Fibroblast of villous mesenchyme (primary cell): ENCODE measurements around the gene OR8I2. TPM values are rescaled to one million over a fixed set of nuclear protein-coding genes. Genes with fewer than 3 reads are reported as not detected.
"Not testable (repeated sequence)": the region's sequence is repeated elsewhere in the genome, so short reads cannot be mapped to it uniquely, and the experiment has no call there.

Experiments
- DNase-seq: peaks from one replicate; pipeline ENCODE4 v3.0.0-alpha.2; 2010; ENCODE audit warnings: low read depth
- H3K4me3 ChIP-seq: 2 replicates; pipeline ENCODE4 v1.5.1; 2011; ENCODE audit warnings: low read depth, mild to moderate bottlenecking, low read length
- total RNA-seq: library from RNA; depleted of rRNA; stranded (reverse); fragments of >200 nt; gene quantifications from 2 replicates; pipeline ENCODE4 v1.2.3, GENCODE V29; 2012
- TF ChIP-seq, protein P1 (sequence below): IDR thresholded peaks from 2 replicates; pipeline ENCODE4 v1.5.1; 2012; ENCODE audit warnings: low read depth, mild to moderate bottlenecking, low read length; ENCODE audit not compliant: insufficient read depth

The OR8I2 gene
- not detected in 2 replicates for total RNA-seq

DNA sequence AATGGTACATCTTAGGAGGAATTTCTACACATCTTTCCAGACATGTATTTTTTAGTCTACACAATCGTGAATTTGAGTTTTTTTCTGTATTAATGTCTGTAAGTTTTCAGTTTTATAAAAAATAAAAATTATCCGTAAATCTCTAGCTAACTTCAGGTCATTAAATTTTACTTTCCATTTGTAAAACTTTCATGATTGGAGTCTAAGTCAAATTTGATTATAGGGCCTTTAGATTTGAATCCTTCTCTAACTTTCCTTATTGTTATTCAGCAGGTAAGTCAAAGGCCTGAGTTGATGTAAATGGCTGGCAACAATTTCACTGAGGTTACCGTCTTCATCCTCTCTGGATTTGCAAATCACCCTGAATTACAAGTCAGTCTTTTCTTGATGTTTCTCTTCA lies at the start of gene OR8I2:
Gene OR8I2, plus strand, starts transcription at position 301 of the 400 bp plus-strand sequence. Its CDS starts 0 bp downstream, at position 301.
- TF ChIP-seq, protein P1, sequence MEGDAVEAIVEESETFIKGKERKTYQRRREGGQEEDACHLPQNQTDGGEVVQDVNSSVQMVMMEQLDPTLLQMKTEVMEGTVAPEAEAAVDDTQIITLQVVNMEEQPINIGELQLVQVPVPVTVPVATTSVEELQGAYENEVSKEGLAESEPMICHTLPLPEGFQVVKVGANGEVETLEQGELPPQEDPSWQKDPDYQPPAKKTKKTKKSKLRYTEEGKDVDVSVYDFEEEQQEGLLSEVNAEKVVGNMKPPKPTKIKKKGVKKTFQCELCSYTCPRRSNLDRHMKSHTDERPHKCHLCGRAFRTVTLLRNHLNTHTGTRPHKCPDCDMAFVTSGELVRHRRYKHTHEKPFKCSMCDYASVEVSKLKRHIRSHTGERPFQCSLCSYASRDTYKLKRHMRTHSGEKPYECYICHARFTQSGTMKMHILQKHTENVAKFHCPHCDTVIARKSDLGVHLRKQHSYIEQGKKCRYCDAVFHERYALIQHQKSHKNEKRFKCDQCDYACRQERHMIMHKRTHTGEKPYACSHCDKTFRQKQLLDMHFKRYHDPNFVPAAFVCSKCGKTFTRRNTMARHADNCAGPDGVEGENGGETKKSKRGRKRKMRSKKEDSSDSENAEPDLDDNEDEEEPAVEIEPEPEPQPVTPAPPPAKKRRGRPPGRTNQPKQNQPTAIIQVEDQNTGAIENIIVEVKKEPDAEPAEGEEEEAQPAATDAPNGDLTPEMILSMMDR = no peak
- no peak within 1 kb of the TSS for H3K4me3 ChIP-seq
- no peak for DNase-seq

DNA sequence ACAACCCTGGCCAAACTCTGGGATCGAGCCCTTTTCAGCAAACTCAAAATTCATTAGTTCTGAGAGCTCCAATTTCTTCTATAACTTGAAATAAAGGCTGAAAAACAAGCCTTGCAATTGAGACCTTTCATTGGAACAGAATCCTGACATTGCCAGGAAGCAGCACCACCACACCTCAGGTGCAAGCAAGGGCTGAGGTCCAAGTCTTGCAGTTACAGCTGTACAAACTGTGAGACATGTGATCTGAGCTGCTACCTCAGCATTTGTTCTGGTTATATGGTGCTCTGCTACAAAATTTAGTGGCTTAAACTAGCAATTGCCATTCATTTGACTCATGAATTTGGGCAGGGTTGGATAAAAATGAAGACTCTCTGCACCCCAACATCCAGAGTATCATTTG lies 47.6 kb upstream of the OR8I2 start:
- TF ChIP-seq, protein P1 = no peak
- H3K4me3 ChIP-seq = no peak overlapping the region
- DNase-seq = no peak

DNA sequence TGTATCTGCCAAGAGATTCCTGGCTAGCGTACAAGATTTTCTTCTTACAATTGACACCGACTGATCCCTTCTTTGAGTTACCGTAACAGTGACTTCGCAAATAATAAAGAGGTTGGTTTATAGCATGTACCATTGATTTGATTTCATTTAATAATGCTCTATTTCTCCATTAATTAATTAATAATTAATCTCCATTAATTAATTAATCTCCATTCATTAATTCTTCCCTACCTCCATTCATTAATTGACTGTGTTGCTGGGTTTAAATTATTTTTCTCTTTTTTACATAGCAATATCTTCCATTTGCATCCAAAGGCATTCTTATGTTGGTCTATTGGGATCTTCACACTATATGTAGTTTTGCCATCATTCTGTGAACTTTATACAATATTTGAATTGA lies 44.6 kb upstream of the OR8I2 start:
- TF ChIP-seq, protein P1 = no peak
- DNase-seq = no peak
- no peak overlapping the region for H3K4me3 ChIP-seq

DNA sequence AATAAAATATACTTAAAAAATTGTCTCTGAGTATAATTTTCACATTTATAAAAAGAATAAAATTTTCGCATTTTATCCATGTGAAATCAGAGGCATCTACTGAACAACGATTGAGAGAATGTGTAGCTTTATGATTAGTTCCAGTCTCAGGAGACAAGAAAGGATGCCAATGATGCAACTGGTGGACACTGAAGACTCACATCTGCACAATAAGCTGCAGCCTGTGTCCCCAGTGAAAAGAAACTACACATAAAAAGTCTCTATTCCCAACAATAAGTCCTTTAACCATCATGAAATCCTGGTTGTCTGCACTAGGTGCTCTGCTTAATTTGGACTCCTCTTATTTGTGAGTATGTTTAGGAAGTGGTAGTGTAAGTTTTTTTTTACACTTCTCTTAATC lies 43.6 kb upstream of the OR8I2 start:
- TF ChIP-seq, protein P1 = no peak
- no peak for DNase-seq
- no peak overlapping the region for H3K4me3 ChIP-seq

DNA sequence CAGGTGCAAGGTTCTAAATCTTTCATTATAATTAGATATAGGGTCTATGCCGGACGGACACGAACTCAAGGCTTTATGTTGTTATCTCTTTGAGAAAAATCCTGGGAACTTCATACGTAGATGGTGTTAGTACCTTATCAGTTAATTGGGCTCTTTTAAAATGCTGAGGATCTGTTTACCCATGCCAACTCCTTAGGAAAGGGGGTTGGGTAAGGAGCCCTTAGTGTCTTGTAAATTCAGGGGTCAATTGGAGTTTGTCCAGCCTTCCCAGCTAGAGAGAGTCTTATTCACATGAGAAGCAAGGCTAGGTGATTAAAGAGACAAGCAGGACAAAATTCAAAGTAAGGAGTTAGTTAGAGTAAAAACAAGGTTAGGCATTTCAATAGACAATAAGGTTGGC lies 36.7 kb upstream of the OR8I2 start:
- H3K4me3 ChIP-seq = not testable (repeated sequence)

DNA sequence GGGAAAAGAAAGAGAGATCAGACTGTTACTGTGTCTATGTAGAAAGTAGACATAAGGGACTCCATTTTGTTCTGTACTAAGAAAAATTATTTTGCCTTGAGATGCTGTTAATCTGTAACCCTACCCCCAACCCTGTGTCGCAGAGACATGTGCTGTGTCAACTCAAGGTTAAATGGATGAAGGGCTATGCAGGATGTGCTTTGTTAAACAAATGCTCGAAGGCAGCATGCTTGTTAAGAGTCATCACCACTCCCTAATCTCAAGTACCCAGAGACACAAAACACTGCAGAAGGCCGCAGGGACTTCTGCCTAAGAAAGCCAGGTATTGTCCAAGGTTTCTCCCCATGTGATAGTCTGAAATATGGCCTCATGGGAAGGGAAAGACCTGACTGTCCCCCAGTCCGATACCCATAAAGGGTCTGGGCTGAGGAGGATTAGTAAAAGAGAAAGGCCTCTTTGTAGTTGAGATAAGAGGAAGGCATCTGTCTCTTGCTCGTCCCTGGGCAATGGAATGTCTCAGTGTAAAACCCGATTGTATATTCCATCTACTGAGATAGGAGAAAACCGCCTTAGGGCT lies 35.4 kb upstream of the OR8I2 start:
- DNase-seq, H3K4me3 ChIP-seq: not testable (repeated sequence)

More for the DNA sequence above, 36.7 kb upstream of the OR8I2 start:
- DNase-seq = not testable (repeated sequence)

DNA sequence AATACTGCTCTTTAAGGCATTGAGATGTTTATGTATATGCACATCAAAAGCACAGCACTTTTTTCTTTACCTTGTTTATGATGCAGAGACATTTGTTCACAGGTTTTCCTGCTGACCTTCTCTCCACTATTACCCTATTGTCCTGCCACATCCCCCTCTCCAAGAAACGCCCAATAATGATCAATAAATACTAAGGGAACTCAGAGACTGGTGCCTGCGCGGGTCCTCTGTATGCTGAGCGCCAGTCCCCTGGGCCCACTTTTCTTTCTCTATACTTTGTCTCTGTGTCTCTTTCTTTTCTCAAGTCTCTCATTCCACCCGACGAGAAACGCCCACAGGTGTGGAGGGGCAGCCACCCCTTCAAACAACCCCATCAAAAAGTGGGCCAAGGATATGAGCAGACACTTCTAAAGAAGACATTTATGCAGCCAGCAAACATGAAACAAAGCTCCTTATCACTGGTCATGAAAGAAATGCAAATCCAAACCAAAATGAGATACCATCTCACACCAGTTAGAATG lies 34.8 kb upstream of the OR8I2 start:
- DNase-seq, H3K4me3 ChIP-seq: not testable (repeated sequence)

DNA sequence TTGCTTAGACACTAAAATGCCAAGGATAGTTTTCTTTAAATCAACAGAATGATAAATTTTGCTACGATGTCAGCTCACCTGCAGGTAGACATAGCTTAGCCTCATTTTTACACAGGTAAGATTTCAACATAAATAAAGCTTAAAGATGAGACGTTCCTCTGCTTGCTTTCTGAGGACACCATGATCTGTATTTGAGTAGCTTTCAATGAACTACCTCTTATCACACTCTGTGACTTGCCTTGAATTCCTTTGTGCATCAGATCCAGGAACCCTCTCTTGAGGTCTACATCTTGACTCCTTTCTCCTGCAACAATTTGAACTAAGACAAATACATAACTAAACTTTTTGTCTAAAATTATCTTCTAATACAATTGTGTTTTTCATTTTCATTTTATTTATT lies 26.1 kb upstream of the OR8I2 start:
- TF ChIP-seq, protein P1 = no peak
- DNase-seq = no peak
- H3K4me3 ChIP-seq = no peak overlapping the region
